GM13977 (cell line): Measurements from ENCODE around the gene SPINK9.

Experiments used
- DNase-seq: peaks from one replicate; pipeline ENCODE4 v3.0.0; 2012; ENCODE audit warnings: low spot score
- CTCF ChIP-seq: IDR thresholded peaks from 2 replicates; pipeline ENCODE4 v1.5.1; 2012; ENCODE audit warnings: mild to moderate bottlenecking, control low read depth; ENCODE audit not compliant: insufficient read depth; ENCODE audit errors: extremely low read depth, missing control alignments
- in situ Hi-C: fragments of 300-500 bp; cut with MboI; formaldehyde crosslinking; loops from one replicate; pipeline ENCODE4 v1.12.0; 2022; ENCODE audit warnings: low sequenced_read_pairs, low pct_unique_long_range_greater_than_20kb, mixed read lengths, inconsistent platforms; ENCODE audit not compliant: unreplicated experiment

SPINK9 gene

GRCh38 chr5:148376198-148376597 is 40.8 kb downstream of the SPINK9 start:
- no peak for TF ChIP-seq CTCF
- in situ Hi-C loops, result no loop called here
- no peak for DNase-seq

- no peak for TF ChIP-seq CTCF
- in situ Hi-C loops, result no loop called here
- no peak for DNase-seq
Observed at GRCh38 chr5:148378670-148379069, 43.3 kb downstream of the SPINK9 start.

GRCh38 chr5:148379340-148379739 is 44.0 kb downstream of the SPINK9 start:
- in situ Hi-C loops, result no loop called here
- no peak for DNase-seq
- no peak for TF ChIP-seq CTCF

GRCh38 chr5:148381906-148382305 is 46.5 kb downstream of the SPINK9 start:
- in situ Hi-C loops, result no loop called here
- TF ChIP-seq CTCF, result no peak
- DNase-seq, result no peak

GRCh38 chr5:148382961-148383360 is 47.6 kb downstream of the SPINK9 start:
- in situ Hi-C loops, result no loop called here
- TF ChIP-seq CTCF, result no peak
- DNase-seq, result no peak

GRCh38 chr5:148383564-148384379 is 48.4 kb downstream of the SPINK9 start, which contains the start of gene FBXO38:
Gene FBXO38 (plus strand): TSS chr5:148383958. CDS start chr5:148394777, 10,819 bp downstream.
- DNase-seq, result peak; percentile 89
- in situ Hi-C loops, result no loop called here
- peak; percentile 9 for TF ChIP-seq CTCF
